PC-3 (cell line): ENCODE measurements around the gene LRRC8C. TPM values are rescaled to one million over a fixed set of nuclear protein-coding genes. Genes with fewer than 3 reads are reported as not detected.

Experiments
- ATAC-seq: fragments of 200-7000 bp; cut with Tn5 transposase; 2 replicates; pipeline ENCODE4 v1.9.1; 2020; ENCODE audit warnings: mild to moderate bottlenecking, moderate library complexity
- BruUV-seq: library from RNA; stranded (reverse); fragments of 400-500 nt; replicated peaks from 2 replicates; lab custom pipeline; 2021; lab: Mats Ljungman, UMichigan
- CTCF ChIA-PET: fragments of 300-600 bp; sonication (Branson Sonifier 250); formaldehyde crosslinking; loops from one replicate; lab custom pipeline; 2022; ENCODE audit warnings: antibody characterized with exemption; lab: Charles Lee
- POLR2A ChIA-PET: fragments of 300-600 bp; sonication (Branson Sonifier 250); formaldehyde crosslinking; loops from one replicate; lab custom pipeline; 2022; ENCODE audit warnings: antibody characterized with exemption; ENCODE audit not compliant: unreplicated experiment; lab: Charles Lee
- DNase-seq: peaks from one replicate; pipeline ENCODE4 v3.0.0-alpha.2; 2015
- H2AFZ ChIP-seq: fragments of 300-600 bp; sonication (generic); 2 replicates; pipeline ENCODE4 v1.6.0; 2016; ENCODE audit warnings: antibody characterized with exemption, low read length
- H3F3A ChIP-seq: fragments of 300-600 bp; sonication (generic); one replicate; pipeline ENCODE4 v1.6.0; 2017; ENCODE audit warnings: antibody characterized with exemption, low read length, control low read depth, mild to moderate bottlenecking; ENCODE audit not compliant: unreplicated experiment
- H3K27ac ChIP-seq: fragments of 300-600 bp; sonication (generic); 2 replicates; pipeline ENCODE4 v1.5.1; 2016; ENCODE audit warnings: mild to moderate bottlenecking, low read length
- H3K27me3 ChIP-seq: fragments of 300-600 bp; sonication (generic); 2 replicates; pipeline ENCODE4 v1.6.1; 2016; ENCODE audit warnings: low read length, mixed read lengths
- H3K36me3 ChIP-seq: fragments of 300-600 bp; sonication (generic); 2 replicates; pipeline ENCODE4 v1.6.1; 2016; ENCODE audit warnings: low read depth, mixed run types, low read length, mixed read lengths
- H3K4me1 ChIP-seq: fragments of 300-600 bp; sonication (generic); 2 replicates; pipeline ENCODE4 v1.5.1; 2016; ENCODE audit warnings: low read length; ENCODE audit not compliant: insufficient read depth
- H3K4me2 ChIP-seq: fragments of 300-600 bp; sonication (generic); 2 replicates; pipeline ENCODE4 v1.6.0; 2016; ENCODE audit warnings: low read length
- H3K4me3 ChIP-seq: fragments of 300-600 bp; sonication (generic); 2 replicates; pipeline ENCODE4 v1.5.1; 2016; ENCODE audit warnings: mild to moderate bottlenecking, low read length, mixed read lengths
- H3K79me2 ChIP-seq: fragments of 300-600 bp; sonication (generic); 2 replicates; pipeline ENCODE4 v1.6.1; 2017; ENCODE audit warnings: low read length, mixed read lengths
- H3K9ac ChIP-seq: fragments of 300-600 bp; sonication (generic); 2 replicates; pipeline ENCODE4 v1.6.0; 2016; ENCODE audit warnings: mild to moderate bottlenecking, low read length
- H3K9me2 ChIP-seq: fragments of 300-600 bp; sonication (generic); replicated peaks from 2 replicates; pipeline ENCODE4 v1.6.1; 2016; ENCODE audit warnings: mixed run types, low read length, mixed read lengths
- H3K9me3 ChIP-seq: fragments of 300-600 bp; sonication (generic); 2 replicates; pipeline ENCODE4 v1.6.1; 2016; ENCODE audit warnings: low read length, mixed read lengths
- H4K20me1 ChIP-seq: fragments of 300-600 bp; sonication (generic); 2 replicates; pipeline ENCODE4 v1.6.1; 2016; ENCODE audit warnings: low read length, mixed read lengths
- CTCF ChIP-seq: fragments of 300-600 bp; sonication (generic); conservative IDR thresholded peaks from 2 replicates; pipeline ENCODE4 v1.5.1; 2017; ENCODE audit warnings: antibody characterized with exemption, low read depth, mild to moderate bottlenecking, low read length
- EZH2 ChIP-seq: fragments of 300-600 bp; sonication (generic); IDR thresholded peaks from one replicate; pipeline ENCODE4 v1.6.1; 2017; ENCODE audit warnings: antibody characterized with exemption, mild to moderate bottlenecking, low read length; ENCODE audit not compliant: unreplicated experiment
- EZH2phosphoT487 ChIP-seq: fragments of 300-600 bp; sonication (generic); IDR thresholded peaks from 2 replicates; pipeline ENCODE4 v1.6.1; 2018; ENCODE audit warnings: mild to moderate bottlenecking, antibody characterized with exemption, low read length, borderline replicate concordance
- intact Hi-C: fragments of 100-400 bp; cut with micrococcal nuclease; formaldehyde crosslinking; loops from 2 replicates; pipeline ENCODE4 v1.9.0; 2023
- total RNA-seq: library from RNA; depleted of rRNA; stranded (reverse); fragments of >200 nt; gene quantifications from 2 replicates; pipeline ENCODE4 v1.2.3, GENCODE V29; 2014

The LRRC8C gene
- total RNA-seq, 1 experiment from 2014 or later = 4.3 TPM

DNA sequence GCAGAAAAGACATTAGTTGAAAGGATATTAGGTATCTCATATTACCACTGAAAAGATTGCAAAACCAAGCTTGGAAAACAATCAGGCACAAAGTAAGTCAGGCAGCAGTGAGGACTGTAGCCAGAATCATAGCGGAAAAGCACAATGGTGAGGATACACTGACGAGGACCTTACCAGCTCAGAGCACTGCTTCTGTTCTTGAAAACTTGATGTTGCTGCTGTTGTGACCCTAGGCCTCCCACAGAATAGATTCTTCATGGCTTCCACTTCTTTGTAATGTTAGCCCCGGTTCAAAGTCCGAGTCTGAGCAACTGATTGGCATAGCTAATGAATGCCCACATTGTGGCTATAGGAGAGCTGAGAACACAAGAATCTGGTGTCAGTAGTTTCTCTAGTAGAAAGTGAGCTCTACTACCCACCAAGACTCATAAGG is 45.2 kb upstream of the LRRC8C start:
- Histone ChIP-seq H3K27ac (no peak overlapping the region), H3K9me3 (no peaks in the 10 kb centered on the region), H3K9me2 (no peaks in the 10 kb centered on the region), H3K4me1 (peaks cover 6% of the 10 kb centered on the region), H3K4me2 (no peak overlapping the region), H2AFZ (no peak overlapping the region), H3F3A (no peaks in the 10 kb centered on the region), H4K20me1 (no peaks in the 10 kb centered on the region), H3K79me2 (no peaks in the 10 kb centered on the region), H3K27me3 (no peaks in the 10 kb centered on the region), H3K36me3 (peaks cover 20% of the 10 kb centered on the region; the same call in 1 of the 2 replicates), H3K4me3 (no peak overlapping the region), H3K9ac (no peak overlapping the region)
- intact Hi-C loops = no loop called here
- no peak for ATAC-seq
- TF ChIP-seq EZH2 (no peak), EZH2phosphoT487 (no peak), CTCF (no peak)
- DNase-seq = no peak
- POLR2A ChIA-PET = no interaction called here
- CTCF ChIA-PET = no interaction called here
- BruUV-seq = no TSS peak

GRCh38 chr1:89588480-89588879 is 44.4 kb upstream of the LRRC8C start:
- ChIA-PET CTCF (no interaction called here), POLR2A (no interaction called here)
- Histone ChIP-seq H3K27me3 (no peaks in the 10 kb centered on the region), H3K4me3 (no peak overlapping the region), H4K20me1 (no peaks in the 10 kb centered on the region), H3K4me1 (peaks cover 14% of the 10 kb centered on the region), H3K36me3 (peaks cover 17% of the 10 kb centered on the region; the same call in 1 of the 2 replicates), H3K27ac (no peak overlapping the region), H3K4me2 (no peak overlapping the region), H3K79me2 (no peaks in the 10 kb centered on the region), H2AFZ (no peak overlapping the region), H3F3A (no peaks in the 10 kb centered on the region), H3K9me3 (no peaks in the 10 kb centered on the region), H3K9me2 (no peaks in the 10 kb centered on the region), H3K9ac (no peak overlapping the region)
- no peak for DNase-seq
- no TSS peak for BruUV-seq
- ATAC-seq = no peak
- intact Hi-C loops = no loop called here
- no peak for TF ChIP-seq EZH2phosphoT487

DNA sequence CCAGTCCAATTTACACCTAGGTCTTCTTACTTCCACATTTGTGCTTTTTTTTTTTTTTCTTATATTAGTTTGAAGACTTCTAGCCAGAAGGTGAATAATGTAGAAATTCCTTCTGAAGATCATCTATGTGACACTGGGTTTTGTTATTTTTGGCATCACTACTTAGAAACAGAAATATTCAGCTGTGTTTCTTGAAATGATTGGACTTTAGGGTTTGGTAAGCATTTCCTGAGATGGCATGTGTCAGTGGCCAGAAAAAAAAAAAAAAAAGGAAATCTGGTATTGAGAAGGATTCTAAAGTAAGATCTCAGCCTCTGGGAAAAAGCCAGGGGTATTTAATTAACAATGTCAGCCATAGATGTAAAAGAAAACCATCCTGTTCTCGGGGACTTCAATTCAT is 43.4 kb upstream of the LRRC8C start:
- no peaks in the 10 kb centered on the region for H3F3A ChIP-seq
- no peak overlapping the region for H3K4me2 ChIP-seq
- intact Hi-C loops = no loop called here
- H3K36me3 ChIP-seq = peaks cover 9% of the 10 kb centered on the region; the same call in 1 of the 2 replicates
- H3K9me2 ChIP-seq = no peaks in the 10 kb centered on the region
- H3K4me3 ChIP-seq = no peak overlapping the region
- H3K9ac ChIP-seq = no peak overlapping the region
- CTCF ChIA-PET = no interaction called here
- TF ChIP-seq CTCF (no peak), EZH2phosphoT487 (no peak), EZH2 (no peak)
- BruUV-seq = no TSS peak
- H2AFZ ChIP-seq = no peak overlapping the region
- ATAC-seq (no peak), DNase-seq (no peak)
- H3K9me3 ChIP-seq = no peaks in the 10 kb centered on the region
- POLR2A ChIA-PET = interaction anchor here (0.7 kb wide), 1 partner anchor 67 kb away, joined by 4 read pairs; no protein-coding TSS in a partner anchor
- H3K4me1 ChIP-seq = peaks cover 22% of the 10 kb centered on the region
- no peaks in the 10 kb centered on the region for H4K20me1 ChIP-seq
- no peaks in the 10 kb centered on the region for H3K27me3 ChIP-seq
- no peak overlapping the region for H3K27ac ChIP-seq
- no peaks in the 10 kb centered on the region for H3K79me2 ChIP-seq
